GM21515 (cell line): ENCODE measurements around the gene SNAP91.
A peak's percentile ranks its signal among the peaks of the same experiment; 100 is the strongest.

ENCODE experiments used
- ATAC-seq: cut with Tn5 transposase; IDR thresholded peaks from one replicate; pipeline ENCODE4 v1.9.1; 2021; ENCODE audit not compliant: unreplicated experiment

The SNAP91 gene

GRCh38 chr6:83546636-83547035, 162.3 kb downstream of the SNAP91 start:
- no peak for ATAC-seq

- no peak for ATAC-seq
These were observed 169.2 kb downstream of the SNAP91 start for GRCh38 chr6:83539678-83540077.

- ATAC-seq = no peak
These were observed 172.0 kb downstream of the SNAP91 start for GRCh38 chr6:83536647-83537589.

- ATAC-seq = peak; percentile 96
These were observed 172.8 kb downstream of the SNAP91 start for GRCh38 chr6:83536034-83536646.

GRCh38 chr6:83518816-83519480, 190.0 kb downstream of the SNAP91 start:
- no peak for ATAC-seq

- no peak for ATAC-seq
These were observed 191.4 kb downstream of the SNAP91 start for GRCh38 chr6:83517500-83517899.

- ATAC-seq = peak; percentile 67
These were observed 193.9 kb downstream of the SNAP91 start for GRCh38 chr6:83514866-83515466.

- peak; percentile 8 for ATAC-seq
These were observed 194.4 kb downstream of the SNAP91 start for GRCh38 chr6:83514466-83514865.

- ATAC-seq = no peak
These were observed 196.8 kb downstream of the SNAP91 start, which contains the start of gene PRSS35 for GRCh38 chr6:83511901-83512681. Gene PRSS35, plus strand, starts transcription at chr6:83512534. Its CDS starts 10,908 bp downstream, at chr6:83523442.

GRCh38 chr6:83511266-83511665, 197.6 kb downstream of the SNAP91 start:
- ATAC-seq = no peak

- no peak for ATAC-seq
These were observed 198.1 kb downstream of the SNAP91 start for GRCh38 chr6:83510791-83511190.

GRCh38 chr6:83509441-83509840, 199.5 kb downstream of the SNAP91 start:
- ATAC-seq = no peak

GRCh38 chr6:83505356-83505755, 203.5 kb downstream of the SNAP91 start:
- ATAC-seq = no peak
